NCI-H1930 (cell line): Measurements from ENCODE around the gene VAV2.
"Not testable (repeated sequence)": the region's sequence is repeated elsewhere in the genome, so short reads cannot be mapped to it uniquely, and the experiment has no call there.

Source experiments
- DNase-seq, 2 experiments: peaks; one replicate each; lab custom pipeline; 2025; lab: John Stamatoyannopoulos, UW

Gene VAV2

GRCh38 chr9:133938086-133938485 lies 54.0 kb downstream of the VAV2 start:
- no peak for DNase-seq

- DNase-seq, result no peak
These were observed 55.0 kb downstream of the VAV2 start for GRCh38 chr9:133937120-133937519.

GRCh38 chr9:133935328-133936005 lies 56.7 kb downstream of the VAV2 start:
- DNase-seq, result no peak

- DNase-seq, result no peak
These were observed 57.5 kb downstream of the VAV2 start for GRCh38 chr9:133934482-133935232.

- DNase-seq, result no peak
These were observed 58.6 kb downstream of the VAV2 start for GRCh38 chr9:133933426-133934026.

- no peak for DNase-seq
These were observed 59.5 kb downstream of the VAV2 start for GRCh38 chr9:133932633-133933032.

- no peak for DNase-seq
These were observed 59.9 kb downstream of the VAV2 start for GRCh38 chr9:133932181-133932580.

- no peak for DNase-seq
These were observed 61.2 kb downstream of the VAV2 start for GRCh38 chr9:133930682-133931485.

- no peak for DNase-seq
These were observed 62.0 kb downstream of the VAV2 start for GRCh38 chr9:133930046-133930681.

- DNase-seq, result no peak
These were observed 62.5 kb downstream of the VAV2 start for GRCh38 chr9:133929599-133929998.

- DNase-seq, result no peak
These were observed 63.8 kb downstream of the VAV2 start for GRCh38 chr9:133928248-133928764.

GRCh38 chr9:133927041-133927440 lies 65.1 kb downstream of the VAV2 start:
- DNase-seq, result no peak

- no peak for DNase-seq
These were observed 65.8 kb downstream of the VAV2 start for GRCh38 chr9:133926165-133926856.

- no peak for DNase-seq
These were observed 67.7 kb downstream of the VAV2 start for GRCh38 chr9:133924453-133924852.

GRCh38 chr9:133923608-133924007 lies 68.5 kb downstream of the VAV2 start:
- DNase-seq, result not testable (repeated sequence)

- DNase-seq, result no peak
These were observed 70.3 kb downstream of the VAV2 start for GRCh38 chr9:133921866-133922265.

GRCh38 chr9:133920471-133920870 lies 71.7 kb downstream of the VAV2 start:
- no peak for DNase-seq

GRCh38 chr9:133919253-133920115 lies 72.6 kb downstream of the VAV2 start:
- no peak for DNase-seq

GRCh38 chr9:133918111-133918813 lies 73.9 kb downstream of the VAV2 start:
- no peak for DNase-seq
